IMR-90 (cell line): ENCODE data around the gene GMCL1. TPM values are rescaled to one million over a fixed set of nuclear protein-coding genes. Genes with fewer than 3 reads are reported as not detected.

Experiments used
- ATAC-seq: fragments of 200-7000 bp; cut with Tn5 transposase; 2 replicates; pipeline ENCODE4 v1.9.1; 2020; ENCODE audit warnings: low read depth, mild to moderate bottlenecking, moderate library complexity
- BruUV-seq: library from RNA; stranded (reverse); fragments of 400-500 nt; replicated peaks from 2 replicates; lab custom pipeline; 2021; lab: Mats Ljungman, UMichigan
- CTCF ChIA-PET: fragments of 300-600 bp; formaldehyde crosslinking; extraction: SDS; loops from one replicate; lab custom pipeline; 2021; ENCODE audit warnings: antibody characterized with exemption; lab: Yijun Ruan, JAX
- POLR2A ChIA-PET: fragments of 300-600 bp; sonication (Branson Sonifier 250); formaldehyde crosslinking; loops from one replicate; lab custom pipeline; 2022; ENCODE audit warnings: antibody characterized with exemption; ENCODE audit not compliant: unreplicated experiment; lab: Charles Lee
- DNase-seq: peaks from one replicate; pipeline ENCODE4 v3.0.0; 2013
- H2AFZ ChIP-seq: replicated peaks from 2 replicates; pipeline ENCODE3; 2013; ENCODE audit warnings: low read length, mild to moderate bottlenecking; ENCODE audit not compliant: poor library complexity
- H2AK5ac ChIP-seq: 2 replicates; pipeline ENCODE4 v1.6.1; 2013; ENCODE audit warnings: low read depth, low read length, inconsistent platforms
- H2AK9ac ChIP-seq: replicated peaks from 2 replicates; pipeline ENCODE3; 2013; ENCODE audit warnings: mild to moderate bottlenecking, low read depth, low read length, moderate library complexity; ENCODE audit not compliant: poor library complexity
- H2BK120ac ChIP-seq: 2 replicates; pipeline ENCODE4 v1.6.1; 2013; ENCODE audit warnings: low read depth, low read length, inconsistent platforms
- H2BK15ac ChIP-seq: 3 replicates; pipeline ENCODE4 v1.6.1; 2013; ENCODE audit warnings: low read depth, low read length, inconsistent platforms
- H2BK20ac ChIP-seq: 2 replicates; pipeline ENCODE4 v1.6.1; 2013; ENCODE audit warnings: low read depth, mild to moderate bottlenecking, inconsistent platforms, low read length, moderate library complexity
- H2BK5ac ChIP-seq: 2 replicates; pipeline ENCODE4 v1.6.1; 2013; ENCODE audit warnings: mild to moderate bottlenecking, low read depth, low read length, inconsistent platforms; ENCODE audit not compliant: poor library complexity, severe bottlenecking
- H3K14ac ChIP-seq: replicated peaks from 2 replicates; pipeline ENCODE4 v1.6.1; 2013; ENCODE audit warnings: low read depth, low read length, inconsistent platforms
- H3K18ac ChIP-seq: 2 replicates; pipeline ENCODE4 v1.6.1; 2013; ENCODE audit warnings: low read depth, low read length, control low read depth
- H3K23ac ChIP-seq: 2 replicates; pipeline ENCODE4 v1.6.1; 2013; ENCODE audit warnings: low read depth, low read length, inconsistent platforms
- H3K27ac ChIP-seq: 2 replicates; pipeline ENCODE4 v1.5.1; 2013; ENCODE audit warnings: mild to moderate bottlenecking, control low read depth, low read length; ENCODE audit not compliant: insufficient read depth
- H3K27me3 ChIP-seq: 2 replicates; pipeline ENCODE4 v1.6.1; 2013; ENCODE audit warnings: low read length; ENCODE audit not compliant: control insufficient read depth, insufficient read depth
- H3K36me3 ChIP-seq: 2 replicates; pipeline ENCODE4 v1.6.1; 2013; ENCODE audit warnings: low read length, mixed read lengths; ENCODE audit not compliant: control insufficient read depth, insufficient read depth
- H3K4ac ChIP-seq: 2 replicates; pipeline ENCODE4 v1.6.1; 2013; ENCODE audit warnings: low read depth, low read length, inconsistent platforms
- H3K4me1 ChIP-seq: 2 replicates; pipeline ENCODE4 v1.6.1; 2013; ENCODE audit warnings: low read length, mixed read lengths; ENCODE audit not compliant: control insufficient read depth, insufficient read depth
- H3K4me2 ChIP-seq: 2 replicates; pipeline ENCODE4 v1.6.1; 2013; ENCODE audit warnings: low read depth, mild to moderate bottlenecking, control low read depth, low read length, moderate library complexity
- H3K4me3 ChIP-seq: 2 replicates; pipeline ENCODE4 v1.5.1; 2013; ENCODE audit warnings: low read depth, mild to moderate bottlenecking, control low read depth, low read length, moderate library complexity; ENCODE audit not compliant: insufficient read depth
- H3K56ac ChIP-seq: 2 replicates; pipeline ENCODE4 v1.6.1; 2013; ENCODE audit warnings: low read length, inconsistent platforms; ENCODE audit not compliant: insufficient read depth; ENCODE audit errors: extremely low read depth
- H3K79me1 ChIP-seq, 2 experiments: 2 replicates each; pipeline ENCODE4 v1.6.1; 2013; ENCODE audit warnings: low read length in 2 of 2, inconsistent platforms in 1 of 2, low read depth in 1 of 2
- H3K9ac ChIP-seq: 2 replicates; pipeline ENCODE4 v1.6.1; 2013; ENCODE audit warnings: low read depth, low read length, control low read depth
- H3K9me1 ChIP-seq: 2 replicates; pipeline ENCODE4 v1.6.1; 2013; ENCODE audit warnings: low read length, inconsistent platforms; ENCODE audit not compliant: insufficient read depth
- H3K9me3 ChIP-seq: 2 replicates; pipeline ENCODE4 v1.6.1; 2013; ENCODE audit warnings: low read length; ENCODE audit not compliant: control insufficient read depth, insufficient read depth
- H4K20me1 ChIP-seq: 2 replicates; pipeline ENCODE4 v1.6.1; 2013; ENCODE audit warnings: low read length, inconsistent platforms; ENCODE audit not compliant: insufficient read depth
- H4K5ac ChIP-seq: 2 replicates; pipeline ENCODE4 v1.6.1; 2013; ENCODE audit warnings: mild to moderate bottlenecking, low read depth, low read length, control low read depth
- H4K8ac ChIP-seq, 2 experiments: 2 replicates each; pipeline ENCODE4 v1.6.1; 2013; ENCODE audit warnings: low read depth in 2 of 2, low read length in 2 of 2, control low read depth in 1 of 2, inconsistent platforms in 1 of 2
- H4K91ac ChIP-seq: 2 replicates; pipeline ENCODE4 v1.6.1; 2013; ENCODE audit warnings: low read depth, low read length, inconsistent platforms; ENCODE audit not compliant: insufficient read depth
- CEBPB ChIP-seq: IDR thresholded peaks from 2 replicates; pipeline ENCODE4 v1.6.1; 2012; ENCODE audit warnings: low read depth, low read length, improper control_type of control experiment
- CTCF ChIP-seq: conservative IDR thresholded peaks from 2 replicates; pipeline ENCODE4 v1.5.1; 2012; ENCODE audit warnings: mild to moderate bottlenecking, low read depth, low read length, improper control_type of control experiment
- ELK1 ChIP-seq: fragments of 150-350 bp; IDR thresholded peaks from 2 replicates; pipeline ENCODE4 v1.6.1; 2016; ENCODE audit warnings: low read depth, mild to moderate bottlenecking, low read length, moderate library complexity, borderline replicate concordance
- FOS ChIP-seq: fragments of 150-350 bp; IDR thresholded peaks from 2 replicates; pipeline ENCODE4 v1.6.1; 2016; ENCODE audit warnings: low read depth, low read length
- MAFK ChIP-seq: IDR thresholded peaks from 2 replicates; pipeline ENCODE4 v1.6.1; 2012; ENCODE audit warnings: low read depth, low read length, improper control_type of control experiment
- MXI1 ChIP-seq: IDR thresholded peaks from 2 replicates; pipeline ENCODE4 v1.6.1; 2012; ENCODE audit warnings: low read depth, mild to moderate bottlenecking, low read length, moderate library complexity, borderline replicate concordance
- NFE2L2 ChIP-seq: fragments of 150-350 bp; IDR thresholded peaks from 2 replicates; pipeline ENCODE4 v1.6.1; 2016; ENCODE audit warnings: low read depth, mild to moderate bottlenecking, low read length
- POLR2A ChIP-seq: IDR thresholded peaks from 2 replicates; pipeline ENCODE4 v1.6.1; 2012; ENCODE audit warnings: mild to moderate bottlenecking, low read depth, low read length
- RCOR1 ChIP-seq: IDR thresholded peaks from 2 replicates; pipeline ENCODE4 v1.6.1; 2012; ENCODE audit warnings: mild to moderate bottlenecking, low read length, improper control_type of control experiment; ENCODE audit not compliant: insufficient replicate concordance
- SMC3 ChIP-seq: fragments of 150-350 bp; IDR thresholded peaks from 2 replicates; pipeline ENCODE4 v1.6.1; 2016; ENCODE audit warnings: low read depth, mild to moderate bottlenecking, antibody characterized with exemption, low read length, moderate library complexity
- WGBS, 2 experiments: methylation state at CpG; one replicate each; pipeline versions ENCODE4 v1.1.5 to v1.1.7; 2013; ENCODE audit warnings: missing lambda C conversion rate in 2 of 2; ENCODE audit not compliant: insufficient read length in 1 of 2; ENCODE audit errors: extremely low coverage in 2 of 2; 5-methylcytosine and 5-hydroxymethylcytosine counted together
- dilution Hi-C: fragments of 300-500 bp; cut with HindIII; formaldehyde crosslinking; loops from one replicate; pipeline ENCODE4 v1.14.3; 2018; ENCODE audit warnings: low sequenced_read_pairs; ENCODE audit not compliant: unreplicated experiment
- in situ Hi-C: fragments of 300-500 bp; cut with MboI; formaldehyde crosslinking; loops from 3 replicates; pipeline ENCODE4 v1.14.3; 2019; ENCODE audit warnings: low sequenced_read_pairs, inconsistent platforms, mixed read lengths
- intact Hi-C: fragments of 100-400 bp; cut with micrococcal nuclease; formaldehyde crosslinking; loops from 2 replicates; pipeline ENCODE4 v1.10.0; 2022
- polyA plus RNA-seq, 3 experiments: library from polyadenylated mRNA; depleted of rRNA; stranded (reverse); fragments of >200 nt; gene quantifications; 2 replicates each; pipeline ENCODE4 v1.2.3, GENCODE V29; 2012; ENCODE audit warnings: low replicate concordance in 1 of 3
- total RNA-seq: library from RNA; depleted of rRNA; stranded (reverse); fragments of >200 nt; gene quantifications from 2 replicates; pipeline ENCODE4 v1.2.3, GENCODE V29; 2012

GMCL1 gene
- total and polyA plus RNA-seq, 2 of the 4 experiments (the other 2 are of a cell fraction): 2.8 to 3.4 TPM

DNA sequence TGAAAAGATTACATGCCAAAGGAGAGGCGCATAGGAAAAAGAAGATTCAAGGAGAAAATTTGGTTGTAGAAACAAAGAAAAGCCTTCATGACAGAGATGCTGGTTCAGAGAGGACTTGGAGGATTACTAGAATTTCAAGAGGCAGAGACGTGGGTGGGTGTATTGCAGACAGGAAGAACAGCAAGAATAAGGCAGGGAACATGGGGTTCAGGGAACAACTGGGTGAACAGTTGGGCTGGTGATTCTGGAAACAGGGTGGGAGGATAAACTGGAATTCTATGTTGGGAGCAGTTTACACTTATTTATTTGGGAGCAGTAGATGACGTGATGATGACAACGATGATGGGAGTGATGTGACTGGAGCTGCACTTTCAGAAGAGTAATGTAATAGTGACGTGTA lies 18.4 kb upstream of the GMCL1 start:
- Histone ChIP-seq H4K8ac (no peak overlapping the region), H2BK120ac (no peak overlapping the region), H3K79me1 (no peaks in the 10 kb centered on the region; a peak in 1 of 4 replicates), H2AFZ (no peak overlapping the region), H4K5ac (no peak overlapping the region), H3K56ac (no peak overlapping the region), H3K23ac (no peak overlapping the region), H3K27ac (no peak overlapping the region), H3K18ac (no peak overlapping the region), H3K36me3 (peaks cover 30% of the 10 kb centered on the region), H3K4ac (no peak overlapping the region), H2AK9ac (no peak overlapping the region), H3K4me2 (no peak overlapping the region), H2BK15ac (no peak overlapping the region), H3K27me3 (no peaks in the 10 kb centered on the region), H3K14ac (no peak overlapping the region), H3K4me1 (no peaks in the 10 kb centered on the region), H4K91ac (no peak overlapping the region), H4K20me1 (no peaks in the 10 kb centered on the region), H3K9ac (no peak overlapping the region), H3K4me3 (no peak overlapping the region), H2AK5ac (no peak overlapping the region), H3K9me3 (no peaks in the 10 kb centered on the region), H2BK5ac (no peak overlapping the region), H3K9me1 (0 out of 2 replicates have a peak, but pooled peaks cover 3% of the 10 kb centered on the region), H2BK20ac (no peak overlapping the region)
- POLR2A ChIA-PET: no interaction called here
- dilution Hi-C loops (no loop called here), in situ Hi-C loops (loop anchor here (10.0 kb wide), 1 partner anchor 246 kb away; no protein-coding TSS in a partner anchor), intact Hi-C loops (loop anchor here (10.0 kb wide), 1 partner anchor 256 kb away; no protein-coding TSS in a partner anchor)
- CTCF ChIA-PET: interaction anchor here (0.6 to 2.5 kb wide), 2 partner anchors 10 to 86 kb away, joined by 3 to 8 read pairs; no protein-coding TSS in a partner anchor
- DNase-seq: no peak
- no TSS peak for BruUV-seq
- 95% methylated on average over 4 of the region's 5 CpGs; no CpG with 5 or more reads in 1 of the 2 experiments for WGBS, 2 experiments
- no peak for TF ChIP-seq RCOR1
- no peak for TF ChIP-seq NFE2L2
- TF ChIP-seq POLR2A: no peak
- TF ChIP-seq FOS: no peak
- no peak for TF ChIP-seq MAFK
- no peak for TF ChIP-seq CEBPB
- no peak for TF ChIP-seq CTCF
- TF ChIP-seq ELK1: no peak
- TF ChIP-seq SMC3: no peak
- TF ChIP-seq MXI1: no peak
- ATAC-seq: no peak
